ENCODE measurements around the gene MSL3B.

MSL3B gene

GRCh38 chr2:233862261-233862768 lies 5.9 kb downstream of the MSL3B start:
- intact Hi-C loops (cut with DNase I) = no loop called here
- Histone ChIP-seq H3K9me3 (no peaks in the 10 kb centered on the region), H3K27ac (no peak overlapping the region), H3K4me3 (no peak overlapping the region), H3K4me1 (no peaks in the 10 kb centered on the region), H3K27me3 (no peaks in the 10 kb centered on the region), H3K36me3 (replicated peaks in 1 of 2; ENCODE audit: insufficient read depth in 1 of 2, low read depth in 2 of 2) (no peaks in the 10 kb centered on the region)
- TF ChIP-seq, protein P1, sequence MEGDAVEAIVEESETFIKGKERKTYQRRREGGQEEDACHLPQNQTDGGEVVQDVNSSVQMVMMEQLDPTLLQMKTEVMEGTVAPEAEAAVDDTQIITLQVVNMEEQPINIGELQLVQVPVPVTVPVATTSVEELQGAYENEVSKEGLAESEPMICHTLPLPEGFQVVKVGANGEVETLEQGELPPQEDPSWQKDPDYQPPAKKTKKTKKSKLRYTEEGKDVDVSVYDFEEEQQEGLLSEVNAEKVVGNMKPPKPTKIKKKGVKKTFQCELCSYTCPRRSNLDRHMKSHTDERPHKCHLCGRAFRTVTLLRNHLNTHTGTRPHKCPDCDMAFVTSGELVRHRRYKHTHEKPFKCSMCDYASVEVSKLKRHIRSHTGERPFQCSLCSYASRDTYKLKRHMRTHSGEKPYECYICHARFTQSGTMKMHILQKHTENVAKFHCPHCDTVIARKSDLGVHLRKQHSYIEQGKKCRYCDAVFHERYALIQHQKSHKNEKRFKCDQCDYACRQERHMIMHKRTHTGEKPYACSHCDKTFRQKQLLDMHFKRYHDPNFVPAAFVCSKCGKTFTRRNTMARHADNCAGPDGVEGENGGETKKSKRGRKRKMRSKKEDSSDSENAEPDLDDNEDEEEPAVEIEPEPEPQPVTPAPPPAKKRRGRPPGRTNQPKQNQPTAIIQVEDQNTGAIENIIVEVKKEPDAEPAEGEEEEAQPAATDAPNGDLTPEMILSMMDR (IDR thresholded peaks at IDR 0.05) = no peak
- TF ChIP-seq POLR2A (IDR thresholded peaks at IDR 0.05) = no peak
- 69 to 76% methylated on average over 4 of the region's 4 CpGs for WGBS, 2 donors
- ATAC-seq (no peak), DNase-seq (no peak)

- H3K4me3 ChIP-seq = no peak overlapping the region
- H3K27me3 ChIP-seq = no peaks in the 10 kb centered on the region
- TF ChIP-seq, protein P1 (IDR thresholded peaks at IDR 0.05) = no peak
- TF ChIP-seq POLR2A (IDR thresholded peaks at IDR 0.05) = no peak
- ATAC-seq (no peak), DNase-seq (no peak)
- H3K27ac ChIP-seq = no peak overlapping the region
- no peaks in the 10 kb centered on the region for H3K36me3 ChIP-seq (replicated peaks in 1 of 2; ENCODE audit: insufficient read depth in 1 of 2, low read depth in 2 of 2)
- H3K9me3 ChIP-seq = no peaks in the 10 kb centered on the region
- H3K4me1 ChIP-seq = peaks cover 8% of the 10 kb centered on the region
- WGBS, 2 donors = 78% methylated on average over 4 of the region's 4 CpGs
- intact Hi-C loops (cut with DNase I) = no loop called here
Observed at GRCh38 chr2:233858331-233858730, 9.9 kb downstream of the MSL3B start.

DNA sequence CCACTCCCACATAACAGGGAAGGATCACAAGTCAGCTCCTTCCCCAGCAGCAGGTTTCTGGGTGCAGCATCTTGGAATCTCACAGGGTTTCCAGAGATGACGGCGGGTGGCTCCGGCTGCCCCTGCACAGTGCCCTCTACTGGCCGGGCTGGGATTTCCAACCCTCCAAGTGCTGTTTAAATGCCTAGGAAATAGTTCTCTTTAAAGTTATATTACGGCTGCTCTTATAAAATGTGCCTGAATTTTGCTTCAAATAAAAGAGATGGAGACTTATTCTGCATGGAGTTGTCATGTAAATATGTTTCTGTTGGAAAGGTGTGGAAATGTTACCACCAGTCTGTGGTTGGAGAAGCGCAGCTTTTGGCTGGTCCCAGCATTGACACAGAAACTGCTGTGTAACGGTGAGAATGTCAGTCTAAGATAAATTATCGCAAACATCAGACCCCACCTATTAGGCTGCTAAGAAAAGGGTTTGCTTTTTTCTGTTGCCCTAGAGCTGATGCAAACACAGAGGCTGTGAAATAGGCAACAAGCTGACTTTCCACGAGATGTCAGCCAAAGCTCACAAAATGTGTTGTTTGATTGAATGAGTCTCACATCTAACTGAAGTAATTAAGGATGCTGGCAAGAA lies 10.6 kb downstream of the MSL3B start:
- no peak for TF ChIP-seq POLR2A (IDR thresholded peaks at IDR 0.05)
- TF ChIP-seq, protein P1 (IDR thresholded peaks at IDR 0.05) = peak; percentile 23 to 64 (median 46)
- Histone ChIP-seq H3K27ac (no peak overlapping the region), H3K4me3 (no peak overlapping the region), H3K27me3 (no peaks in the 10 kb centered on the region), H3K4me1 (peaks cover 8% of the 10 kb centered on the region), H3K36me3 (replicated peaks in 1 of 2; ENCODE audit: insufficient read depth in 1 of 2, low read depth in 2 of 2) (no peaks in the 10 kb centered on the region), H3K9me3 (no peaks in the 10 kb centered on the region)
- ATAC-seq (no peak), DNase-seq (peak in 3 of 4 donors; percentile 23 to 54 (median 51))
- 31 to 32% methylated on average over 9 of the region's 9 CpGs for WGBS, 2 donors
- intact Hi-C loops (cut with DNase I) = no loop called here

DNA sequence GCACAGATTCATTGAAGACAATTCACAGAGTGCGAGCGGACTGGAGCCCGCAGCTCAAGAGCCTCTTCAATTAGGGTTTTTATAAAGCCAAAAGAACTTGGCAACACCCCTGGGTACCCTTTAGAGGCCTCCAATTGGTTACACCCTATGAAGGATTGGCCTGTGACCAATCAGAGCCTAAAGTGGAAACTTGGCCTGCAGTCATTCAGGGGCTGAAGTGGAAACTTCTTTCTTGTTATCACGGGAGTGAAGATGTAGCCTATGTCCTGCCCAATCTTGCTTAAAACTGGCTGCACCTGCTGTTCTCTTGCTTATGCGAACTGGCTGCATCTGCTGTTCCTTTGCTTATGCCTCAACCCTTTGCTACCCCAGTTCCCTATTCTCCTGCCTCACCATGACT lies 12.0 kb downstream of the MSL3B start:
- Histone ChIP-seq H3K4me1 (peaks cover 8% of the 10 kb centered on the region), H3K36me3 (replicated peaks in 1 of 2; ENCODE audit: insufficient read depth in 1 of 2, low read depth in 2 of 2) (no peaks in the 10 kb centered on the region), H3K4me3 (no peak overlapping the region), H3K9me3 (no peaks in the 10 kb centered on the region), H3K27ac (no peak overlapping the region), H3K27me3 (no peaks in the 10 kb centered on the region)
- DNase-seq (no peak), ATAC-seq (no peak)
- WGBS, 2 donors = 95 to 96% methylated on average over 5 of the region's 5 CpGs
- TF ChIP-seq, protein P1 (IDR thresholded peaks at IDR 0.05) = no peak
- no peak for TF ChIP-seq POLR2A (IDR thresholded peaks at IDR 0.05)
- intact Hi-C loops (cut with DNase I) = no loop called here

DNA sequence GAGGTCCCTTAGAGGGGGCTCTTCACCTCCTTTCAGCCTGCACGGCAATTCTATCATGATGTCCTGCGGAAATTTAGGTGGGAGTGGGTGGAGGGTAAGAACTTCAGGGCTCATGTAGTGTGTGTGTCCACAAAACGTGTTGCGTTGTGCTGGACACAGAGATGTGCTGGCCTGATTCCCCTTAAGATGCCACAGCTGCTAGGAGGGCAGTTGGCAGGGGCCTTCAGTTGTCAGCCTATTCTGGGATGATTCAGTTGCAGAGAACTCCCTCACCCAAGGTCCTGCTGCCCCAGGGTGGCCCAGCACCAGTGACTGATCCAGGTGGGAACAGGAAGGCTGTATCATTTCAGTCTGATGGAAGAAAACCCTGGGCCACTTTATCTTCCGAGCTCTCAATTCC lies 12.8 kb downstream of the MSL3B start:
- H3K36me3 ChIP-seq (replicated peaks in 1 of 2; ENCODE audit: insufficient read depth in 1 of 2, low read depth in 2 of 2) = no peaks in the 10 kb centered on the region
- intact Hi-C loops (cut with DNase I) = no loop called here
- 88 to 93% methylated on average over 5 of the region's 5 CpGs for WGBS, 2 donors
- no peaks in the 10 kb centered on the region for H3K9me3 ChIP-seq
- TF ChIP-seq, protein P1 (IDR thresholded peaks at IDR 0.05) = no peak
- no peak for TF ChIP-seq POLR2A (IDR thresholded peaks at IDR 0.05)
- H3K27me3 ChIP-seq = no peaks in the 10 kb centered on the region
- no peak overlapping the region for H3K4me3 ChIP-seq
- ATAC-seq = no peak
- no peak overlapping the region for H3K27ac ChIP-seq
- DNase-seq = no peak
- peaks cover 8% of the 10 kb centered on the region for H3K4me1 ChIP-seq

Data from body of pancreas (tissue), 4 donors.